ENCODE measurements around the gene BTBD17. TPM values are rescaled to one million over a fixed set of nuclear protein-coding genes. Genes with fewer than 3 reads are reported as not detected.

The BTBD17 gene
- total RNA-seq, 1 experiment from 2014 or later = not detected

- BruUV-seq (replicated peaks) = no TSS peak
- TF ChIP-seq CTCF (IDR thresholded peaks at IDR 0.05; ENCODE audit: unreplicated experiment) = no peak
- H3K36me3 Mint-ChIP-seq (ENCODE audit: insufficient read depth, unreplicated experiment) = peaks cover 5% of the 10 kb centered on the region
- DNase-seq = no peak
- H3K9me3 Mint-ChIP-seq (ENCODE audit: low read depth, unreplicated experiment) = no peaks in the 10 kb centered on the region
- peaks cover 97% of the 10 kb centered on the region for H3K27me3 Mint-ChIP-seq (ENCODE audit: unreplicated experiment)
- intact Hi-C loops (cut with micrococcal nuclease; ENCODE audit: unreplicated experiment) = no loop called here
- H3K4me3 Mint-ChIP-seq (ENCODE audit: low read depth, unreplicated experiment) = no peak overlapping the region
- no peak overlapping the region for H3K27ac Mint-ChIP-seq (ENCODE audit: unreplicated experiment)
- H3K4me1 Mint-ChIP-seq (ENCODE audit: low read depth, unreplicated experiment) = peaks cover 4% of the 10 kb centered on the region
- CTCF ChIA-PET = no interaction called here
Measured at GRCh38 chr17:74349120-74349519, 12.5 kb downstream of the BTBD17 start.

DNA sequence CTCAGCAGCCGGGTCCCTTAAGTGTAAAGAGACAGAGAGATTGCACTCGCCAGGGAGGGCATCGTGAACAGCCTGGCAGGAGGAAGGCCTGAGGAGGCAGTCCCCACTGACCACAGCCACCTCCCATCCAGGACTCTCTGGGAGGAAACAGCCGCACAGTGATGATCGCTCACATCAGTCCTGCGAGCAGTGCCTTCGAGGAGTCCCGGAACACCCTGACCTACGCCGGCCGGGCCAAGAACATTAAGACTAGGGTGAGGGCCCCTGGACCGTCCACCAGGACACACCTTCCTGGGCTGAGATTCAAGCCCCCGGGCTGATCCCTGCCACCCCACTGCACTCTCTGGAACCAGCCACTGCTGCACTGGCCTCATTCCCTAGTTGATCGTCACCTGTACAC, 14.0 kb downstream of the BTBD17 start:
- BruUV-seq (replicated peaks) = no TSS peak
- Mint-ChIP-seq H3K27me3 (ENCODE audit: unreplicated experiment) (peaks cover 86% of the 10 kb centered on the region), H3K9me3 (ENCODE audit: low read depth, unreplicated experiment) (no peaks in the 10 kb centered on the region), H3K36me3 (ENCODE audit: insufficient read depth, unreplicated experiment) (peaks cover 5% of the 10 kb centered on the region), H3K4me1 (ENCODE audit: low read depth, unreplicated experiment) (no peaks in the 10 kb centered on the region), H3K27ac (ENCODE audit: unreplicated experiment) (no peak overlapping the region), H3K4me3 (ENCODE audit: low read depth, unreplicated experiment) (no peak overlapping the region)
- no peak for TF ChIP-seq CTCF (IDR thresholded peaks at IDR 0.05; ENCODE audit: unreplicated experiment)
- intact Hi-C loops (cut with micrococcal nuclease; ENCODE audit: unreplicated experiment) = no loop called here
- CTCF ChIA-PET = interaction anchor here (0.9 kb wide), 1 partner anchor 21 kb away, joined by 3 read pairs; no protein-coding TSS in a partner anchor
- DNase-seq = no peak

DNA sequence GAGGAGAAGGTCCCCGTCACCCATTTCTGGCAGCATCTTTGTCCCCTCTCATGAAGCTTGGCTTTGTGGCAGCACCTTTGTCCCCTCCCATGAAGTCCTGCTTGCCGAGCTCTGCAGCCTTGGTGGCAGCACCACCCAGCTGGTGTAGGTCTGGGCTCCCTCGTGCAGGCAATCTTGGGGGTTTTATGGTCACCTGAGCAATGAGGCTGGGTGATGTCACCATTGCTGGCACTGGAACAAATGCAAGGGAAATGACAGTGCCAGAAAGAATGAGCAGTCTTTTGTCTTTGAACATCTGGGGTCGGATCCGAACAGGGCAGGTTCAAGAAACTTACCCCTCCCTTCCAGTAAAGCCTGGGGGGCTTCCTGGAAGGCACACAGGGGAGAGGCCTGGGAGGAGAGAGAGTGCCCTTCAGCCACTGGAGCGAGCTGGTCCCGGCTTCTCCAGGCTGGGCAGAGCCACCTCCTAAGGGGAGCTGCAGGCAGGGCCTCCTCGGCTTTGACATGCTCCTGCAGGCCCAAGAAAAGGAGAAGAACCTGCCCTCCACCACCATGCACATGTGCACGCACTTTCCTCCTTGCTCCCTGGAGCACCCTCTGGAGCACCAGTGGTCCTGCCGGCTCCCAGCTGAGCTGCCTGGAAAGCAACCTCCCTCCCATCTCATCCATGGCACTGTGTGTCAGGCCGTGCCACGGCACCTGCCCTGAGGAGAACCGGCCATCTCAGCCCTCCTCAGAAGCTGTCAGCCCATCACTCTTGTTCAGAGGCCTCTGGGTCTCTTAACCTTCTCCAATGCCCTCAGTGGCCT, 16.0 kb downstream of the BTBD17 start:
- Mint-ChIP-seq H3K4me1 (ENCODE audit: low read depth, unreplicated experiment) (no peaks in the 10 kb centered on the region), H3K27me3 (ENCODE audit: unreplicated experiment) (peaks cover 82% of the 10 kb centered on the region), H3K36me3 (ENCODE audit: insufficient read depth, unreplicated experiment) (peaks cover 5% of the 10 kb centered on the region), H3K27ac (ENCODE audit: unreplicated experiment) (no peak overlapping the region), H3K9me3 (ENCODE audit: low read depth, unreplicated experiment) (no peaks in the 10 kb centered on the region), H3K4me3 (ENCODE audit: low read depth, unreplicated experiment) (no peak overlapping the region)
- TF ChIP-seq CTCF (IDR thresholded peaks at IDR 0.05; ENCODE audit: unreplicated experiment) = no peak
- CTCF ChIA-PET = interaction anchor here (0.6 kb wide), 1 partner anchor 106 kb away, joined by 3 read pairs; no protein-coding TSS in a partner anchor
- BruUV-seq (replicated peaks) = no TSS peak
- intact Hi-C loops (cut with micrococcal nuclease; ENCODE audit: unreplicated experiment) = no loop called here
- no peak for DNase-seq

DNA sequence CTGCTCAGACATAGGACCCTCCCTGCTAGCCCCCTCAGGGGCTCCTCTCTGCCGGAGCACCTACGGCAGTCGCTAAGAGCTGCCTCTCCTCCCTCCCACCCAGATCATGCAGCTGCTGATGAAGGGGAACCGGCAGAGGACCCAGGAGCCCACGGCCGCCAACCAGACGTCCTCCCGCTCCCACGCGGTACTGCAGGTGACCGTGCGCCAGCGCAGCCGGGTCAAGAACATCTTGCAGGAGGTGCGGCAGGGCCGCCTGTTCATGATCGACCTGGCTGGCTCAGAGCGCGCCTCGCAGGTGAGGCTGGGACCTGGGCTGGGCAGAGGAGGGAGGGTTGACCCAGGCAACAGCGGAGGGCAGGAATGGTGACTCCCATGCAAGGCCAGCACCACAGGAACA, 17.0 kb downstream of the BTBD17 start:
- TF ChIP-seq CTCF (IDR thresholded peaks at IDR 0.05; ENCODE audit: unreplicated experiment) = no peak
- no peak overlapping the region for H3K4me3 Mint-ChIP-seq (ENCODE audit: low read depth, unreplicated experiment)
- H3K4me1 Mint-ChIP-seq (ENCODE audit: low read depth, unreplicated experiment) = no peaks in the 10 kb centered on the region
- no peaks in the 10 kb centered on the region for H3K9me3 Mint-ChIP-seq (ENCODE audit: low read depth, unreplicated experiment)
- no peak for DNase-seq
- H3K27ac Mint-ChIP-seq (ENCODE audit: unreplicated experiment) = no peak overlapping the region
- CTCF ChIA-PET = interaction anchor here (0.7 kb wide), 1 partner anchor 400 kb away, joined by 3 read pairs; no protein-coding TSS in a partner anchor
- peaks cover 5% of the 10 kb centered on the region for H3K36me3 Mint-ChIP-seq (ENCODE audit: insufficient read depth, unreplicated experiment)
- intact Hi-C loops (cut with micrococcal nuclease; ENCODE audit: unreplicated experiment) = no loop called here
- no TSS peak for BruUV-seq (replicated peaks)
- H3K27me3 Mint-ChIP-seq (ENCODE audit: unreplicated experiment) = peaks cover 82% of the 10 kb centered on the region

Data from Calu3 (cell line).